ENCODE results near the gene SLC7A9.
"Not testable (repeated sequence)": the region's sequence is repeated elsewhere in the genome, so short reads cannot be mapped to it uniquely, and the experiment has no call there.

DNA sequence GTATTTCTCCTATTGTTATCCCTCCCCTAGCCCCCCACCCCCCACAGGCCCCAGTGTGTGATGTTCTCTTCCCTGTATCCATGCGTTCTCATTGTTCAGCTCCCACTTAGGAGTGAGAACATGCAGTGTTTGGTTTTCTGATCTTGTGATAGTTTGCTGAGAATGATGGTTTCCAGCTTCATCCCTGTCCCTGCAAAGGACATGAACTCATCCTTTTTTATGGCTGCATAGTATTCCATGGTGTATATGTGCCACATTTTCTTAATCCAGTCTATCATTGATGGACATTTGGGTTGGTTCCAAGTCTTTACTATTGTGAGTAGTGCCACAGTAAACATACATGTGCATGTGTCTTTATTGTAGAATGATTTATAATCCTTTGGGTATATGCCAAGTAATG, 87.5 kb downstream of the SLC7A9 start:
- TF ChIP-seq, protein P1, sequence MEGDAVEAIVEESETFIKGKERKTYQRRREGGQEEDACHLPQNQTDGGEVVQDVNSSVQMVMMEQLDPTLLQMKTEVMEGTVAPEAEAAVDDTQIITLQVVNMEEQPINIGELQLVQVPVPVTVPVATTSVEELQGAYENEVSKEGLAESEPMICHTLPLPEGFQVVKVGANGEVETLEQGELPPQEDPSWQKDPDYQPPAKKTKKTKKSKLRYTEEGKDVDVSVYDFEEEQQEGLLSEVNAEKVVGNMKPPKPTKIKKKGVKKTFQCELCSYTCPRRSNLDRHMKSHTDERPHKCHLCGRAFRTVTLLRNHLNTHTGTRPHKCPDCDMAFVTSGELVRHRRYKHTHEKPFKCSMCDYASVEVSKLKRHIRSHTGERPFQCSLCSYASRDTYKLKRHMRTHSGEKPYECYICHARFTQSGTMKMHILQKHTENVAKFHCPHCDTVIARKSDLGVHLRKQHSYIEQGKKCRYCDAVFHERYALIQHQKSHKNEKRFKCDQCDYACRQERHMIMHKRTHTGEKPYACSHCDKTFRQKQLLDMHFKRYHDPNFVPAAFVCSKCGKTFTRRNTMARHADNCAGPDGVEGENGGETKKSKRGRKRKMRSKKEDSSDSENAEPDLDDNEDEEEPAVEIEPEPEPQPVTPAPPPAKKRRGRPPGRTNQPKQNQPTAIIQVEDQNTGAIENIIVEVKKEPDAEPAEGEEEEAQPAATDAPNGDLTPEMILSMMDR (IDR thresholded peaks at IDR 0.05) = not testable (repeated sequence)
- not testable (repeated sequence) for TF ChIP-seq POLR2A (IDR thresholded peaks at IDR 0.05)
